Fibroblast of villous mesenchyme (primary cell): ENCODE data around the gene ASPSCR1. TPM values are rescaled to one million over a fixed set of nuclear protein-coding genes. Genes with fewer than 3 reads are reported as not detected.

ENCODE experiments used
- DNase-seq: peaks from one replicate; pipeline ENCODE4 v3.0.0-alpha.2; 2010; ENCODE audit warnings: low read depth
- H3K4me3 ChIP-seq: 2 replicates; pipeline ENCODE4 v1.5.1; 2011; ENCODE audit warnings: low read depth, mild to moderate bottlenecking, low read length
- CTCF ChIP-seq: IDR thresholded peaks from 2 replicates; pipeline ENCODE4 v1.5.1; 2012; ENCODE audit warnings: low read depth, mild to moderate bottlenecking, low read length; ENCODE audit not compliant: insufficient read depth
- total RNA-seq: library from RNA; depleted of rRNA; stranded (reverse); fragments of >200 nt; gene quantifications from 2 replicates; pipeline ENCODE4 v1.2.3, GENCODE V29; 2012

ASPSCR1 gene
- total RNA-seq, 1 donor = 28.5 TPM

GRCh38 chr17:82031303-82031884, 54.0 kb downstream of the ASPSCR1 start, which contains the start of gene RAC3:
TSS of gene RAC3 (plus strand) at chr17:82031678. CDS start at chr17:82031762, 84 bp downstream.
- peak; percentile 33 for DNase-seq
- no peak for TF ChIP-seq CTCF
- peak within 1 kb of the TSS; percentile 65 for H3K4me3 ChIP-seq

- no peak for TF ChIP-seq CTCF
- no peak for DNase-seq
- H3K4me3 ChIP-seq = peak overlapping the region; percentile 60
Measured at GRCh38 chr17:82031885-82032627, 54.6 kb downstream of the ASPSCR1 start.

GRCh38 chr17:82033359-82034085, 56.1 kb downstream of the ASPSCR1 start:
- no peak for DNase-seq
- TF ChIP-seq CTCF = no peak
- no peak overlapping the region for H3K4me3 ChIP-seq

- no peak overlapping the region for H3K4me3 ChIP-seq
- no peak for DNase-seq
- no peak for TF ChIP-seq CTCF
Measured at GRCh38 chr17:82034371-82035011, 57.1 kb downstream of the ASPSCR1 start.

GRCh38 chr17:82035488-82035887, 58.1 kb downstream of the ASPSCR1 start:
- no peak for DNase-seq
- no peak overlapping the region for H3K4me3 ChIP-seq
- no peak for TF ChIP-seq CTCF

GRCh38 chr17:82035956-82036633, 58.7 kb downstream of the ASPSCR1 start:
- no peak for DNase-seq
- H3K4me3 ChIP-seq = peak overlapping the region; percentile 73
- TF ChIP-seq CTCF = no peak
